NCI-H774 (cell line): ENCODE results near the gene LARP4B.
"Not testable (repeated sequence)": the region's sequence is repeated elsewhere in the genome, so short reads cannot be mapped to it uniquely, and the experiment has no call there.

ENCODE experiments used
- DNase-seq: peaks from one replicate; lab custom pipeline; 2025; lab: John Stamatoyannopoulos, UW

Gene LARP4B

DNA sequence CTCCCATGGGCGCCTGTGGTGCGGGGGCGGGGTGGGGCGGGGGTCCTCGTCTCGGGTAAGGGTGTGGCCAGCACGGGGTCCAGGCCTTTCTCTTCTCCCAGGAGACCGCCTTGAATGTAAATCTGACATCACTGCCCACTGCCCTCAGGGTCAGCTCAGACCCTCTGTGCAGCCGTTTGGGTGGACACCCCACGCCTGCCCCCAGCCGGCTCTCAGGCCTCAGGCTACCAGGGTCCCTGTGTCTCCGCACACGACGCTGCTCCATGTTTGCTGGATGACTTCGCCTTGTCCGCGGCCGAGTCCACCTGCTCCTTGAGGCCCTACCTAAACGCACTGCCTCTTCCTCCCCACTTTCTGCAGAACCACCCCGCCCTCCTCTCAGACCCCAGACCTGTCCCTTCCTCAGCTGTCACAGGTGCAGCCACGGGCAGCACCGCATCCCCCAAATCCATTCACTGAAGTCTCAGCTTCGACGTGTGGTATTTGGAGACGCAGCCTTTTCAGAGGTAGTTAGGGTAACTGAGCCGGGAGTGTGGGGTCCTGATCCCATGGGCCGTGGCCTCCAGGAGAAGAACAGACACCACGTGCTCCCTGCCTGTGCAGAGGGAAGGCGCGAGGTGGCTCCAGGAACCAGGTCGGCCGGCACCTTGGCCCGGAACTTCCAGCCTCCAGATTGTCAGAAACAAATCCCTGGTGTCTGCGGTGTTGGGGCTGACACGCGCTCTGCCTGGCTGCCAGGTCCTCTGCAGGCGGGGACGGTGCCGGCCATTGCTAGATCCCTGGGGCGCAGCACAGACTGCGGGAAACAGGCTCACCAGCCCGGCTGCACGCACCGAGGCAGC lies 144.7 kb downstream of the LARP4B start:
- DNase-seq, result no peak

DNA sequence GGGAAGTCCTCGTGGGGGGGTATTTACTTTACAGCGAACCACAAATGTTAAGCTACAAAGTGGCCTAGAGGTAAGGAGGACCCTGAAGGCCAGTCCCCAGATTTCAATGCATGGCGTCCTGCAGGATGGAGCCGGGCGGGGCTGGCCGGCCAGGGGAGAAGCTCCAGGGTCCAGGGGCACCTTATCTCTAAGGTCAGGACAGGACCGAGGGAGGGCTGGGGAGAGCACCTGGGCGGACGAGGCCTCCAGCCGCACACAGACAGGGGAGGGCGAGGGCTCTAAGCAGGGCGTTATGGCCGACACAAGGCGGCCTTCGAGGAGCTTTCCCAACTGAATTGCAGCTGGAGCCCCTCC lies 145.7 kb downstream of the LARP4B start:
- DNase-seq, result no peak

DNA sequence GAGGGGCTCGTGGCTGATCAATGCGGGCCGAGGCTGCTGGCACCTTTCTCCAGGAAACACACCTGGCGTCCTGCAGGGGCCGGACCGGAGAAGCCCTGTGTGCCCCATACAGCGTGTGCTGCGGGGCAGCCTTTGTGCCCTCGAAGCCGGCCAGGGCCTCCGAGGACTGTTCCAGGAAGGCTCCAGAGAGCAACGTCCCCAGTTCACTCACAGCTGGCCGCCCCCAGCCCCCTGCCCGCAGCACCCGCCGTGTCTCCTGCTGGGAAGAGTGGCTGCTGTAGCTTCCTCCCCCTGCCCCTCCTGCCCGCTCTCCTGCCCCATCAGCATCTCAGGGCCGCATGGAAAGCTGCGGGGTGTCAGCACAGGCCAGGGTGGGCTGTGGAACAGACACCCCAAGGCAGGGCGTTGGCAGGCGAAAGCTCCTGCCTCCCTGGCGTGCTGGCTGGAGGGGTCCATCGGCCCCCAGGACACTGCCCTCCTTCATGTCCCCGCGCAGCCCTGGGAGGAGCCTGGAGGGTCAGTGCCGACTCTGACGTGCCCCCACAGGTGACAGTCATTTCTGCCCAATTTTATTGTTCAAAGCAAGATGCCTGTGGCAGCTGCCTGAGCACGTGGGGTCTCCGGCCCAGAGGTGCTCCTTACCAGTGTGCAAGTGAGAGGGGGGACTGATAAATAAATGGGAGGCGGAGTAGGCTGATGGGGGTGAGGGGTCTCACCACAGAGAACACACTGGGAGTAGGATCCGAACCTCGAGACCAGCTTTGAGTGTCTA lies 146.2 kb downstream of the LARP4B start:
- DNase-seq, result no peak

DNA sequence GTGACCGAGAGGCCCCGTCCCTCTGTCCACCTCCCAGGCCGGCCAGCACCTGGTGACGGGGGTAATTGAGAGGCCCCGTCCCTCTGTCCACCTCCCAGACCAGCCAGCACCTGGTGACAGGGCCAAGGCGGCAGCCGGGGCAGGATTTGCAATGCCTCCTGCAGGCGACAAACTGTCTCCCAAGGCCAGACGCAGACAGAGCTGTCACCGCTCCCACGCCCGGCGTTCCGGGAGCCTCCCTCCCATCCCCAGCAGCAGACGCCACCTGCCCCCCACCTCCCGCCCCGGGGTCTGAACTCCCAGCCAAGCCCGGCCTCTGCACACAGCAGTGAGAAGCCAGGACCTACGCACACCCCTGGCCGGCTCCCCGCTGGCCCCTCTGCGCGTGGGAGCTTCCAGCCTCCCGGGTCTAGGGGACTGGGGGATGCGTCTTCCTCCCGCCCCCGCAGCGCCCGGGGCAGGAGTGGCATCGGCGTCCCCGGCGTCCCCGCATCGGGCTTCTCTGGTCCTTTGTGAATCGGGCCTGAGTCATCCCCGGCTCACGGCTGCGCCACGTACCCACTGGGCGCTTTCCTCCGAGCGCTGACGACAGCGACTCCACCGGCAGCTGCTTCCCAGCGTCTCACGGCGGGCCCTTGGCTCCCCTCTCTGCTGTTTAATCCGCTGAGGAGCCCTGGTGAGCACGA lies 147.0 kb downstream of the LARP4B start:
- DNase-seq, result peak; percentile 11

DNA sequence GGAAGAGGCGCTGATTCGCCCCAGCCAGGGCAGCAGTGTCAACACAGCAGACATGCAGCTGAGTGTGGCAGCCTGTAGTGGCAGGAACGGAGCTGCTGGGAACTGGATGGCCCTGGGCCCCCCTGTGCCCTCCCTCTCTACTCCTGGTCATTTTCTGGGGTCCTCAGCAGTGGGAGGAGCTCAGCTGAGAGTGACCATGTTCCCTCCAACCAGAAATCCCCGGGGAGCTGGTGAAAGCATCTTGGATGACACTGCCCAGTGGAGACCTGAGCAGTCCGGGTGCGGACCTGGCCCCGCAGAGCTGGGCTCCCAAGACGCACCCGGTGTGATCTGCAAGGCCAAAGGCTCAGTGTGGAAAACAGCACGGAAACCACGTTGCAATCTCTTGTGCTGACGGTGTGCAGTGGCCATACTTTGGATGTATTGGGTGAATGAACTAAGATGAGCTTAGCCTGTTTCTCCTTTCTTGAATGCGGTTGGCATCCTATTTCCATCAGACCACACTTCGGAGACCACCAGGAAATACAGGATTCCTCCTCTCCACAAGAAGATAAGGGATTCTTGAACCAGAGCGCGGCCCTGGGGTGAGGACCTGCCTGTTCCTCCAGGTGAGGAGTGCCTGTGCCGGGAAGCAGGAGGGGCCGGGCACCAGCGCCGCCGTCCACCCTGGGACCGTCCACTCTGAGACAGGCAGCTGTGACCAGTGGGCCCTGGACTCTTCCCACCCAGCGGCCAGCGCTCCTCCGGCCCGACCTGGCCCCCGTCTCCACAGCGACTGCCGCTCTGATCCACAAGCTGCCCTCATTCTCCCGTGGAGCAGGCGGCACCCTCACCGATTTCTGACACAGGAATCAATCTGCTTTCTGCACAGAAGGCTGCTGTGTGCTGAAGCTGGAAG lies 148.5 kb downstream of the LARP4B start:
- no peak for DNase-seq

DNA sequence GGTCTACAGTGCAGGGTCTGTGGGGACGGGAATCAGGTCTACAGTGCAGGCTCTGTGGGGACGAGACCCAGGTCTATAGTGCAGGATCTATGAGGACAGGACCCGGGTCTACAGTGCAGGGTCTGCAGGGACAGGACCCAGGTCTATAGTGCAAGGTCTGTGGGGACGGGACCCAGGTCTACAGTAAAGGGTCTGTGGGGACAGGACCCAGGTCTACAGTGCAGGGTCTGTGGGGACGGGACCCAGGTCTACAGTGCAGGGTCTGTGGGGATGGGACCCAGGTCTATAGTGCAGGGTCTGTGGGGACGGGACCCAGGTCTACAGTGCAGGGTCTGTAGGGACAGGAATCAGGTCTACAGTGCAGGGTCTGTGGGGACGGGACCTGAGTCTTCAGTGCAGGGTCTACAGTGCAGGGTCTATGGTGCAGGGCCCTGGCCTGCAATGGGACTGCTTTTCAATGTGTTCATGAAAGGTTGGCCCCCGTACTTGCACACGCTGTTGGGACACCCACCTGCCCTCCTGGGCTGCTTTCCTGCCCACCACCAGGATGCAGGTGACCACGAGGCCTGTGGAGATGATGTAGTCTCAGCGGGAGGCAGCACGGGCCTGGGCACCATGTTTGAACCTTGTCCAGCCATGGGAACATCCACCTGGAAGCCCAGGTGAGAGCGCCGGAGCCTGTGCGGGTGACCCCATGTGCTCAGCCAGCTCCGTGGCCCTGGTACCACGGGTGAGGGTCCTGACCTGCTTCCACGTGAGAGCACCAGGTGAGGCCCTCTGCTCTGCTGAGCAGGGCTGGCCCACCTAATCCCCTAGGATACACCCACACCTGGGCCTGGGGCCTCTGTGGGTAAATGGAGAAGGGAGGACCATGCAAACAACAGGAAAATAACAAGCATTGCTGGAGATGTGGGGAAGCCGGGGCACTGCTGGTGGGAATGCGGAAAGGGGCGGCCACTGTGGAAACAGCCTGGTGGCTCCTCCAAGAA lies 150.7 kb downstream of the LARP4B start:
- DNase-seq, result no peak

DNA sequence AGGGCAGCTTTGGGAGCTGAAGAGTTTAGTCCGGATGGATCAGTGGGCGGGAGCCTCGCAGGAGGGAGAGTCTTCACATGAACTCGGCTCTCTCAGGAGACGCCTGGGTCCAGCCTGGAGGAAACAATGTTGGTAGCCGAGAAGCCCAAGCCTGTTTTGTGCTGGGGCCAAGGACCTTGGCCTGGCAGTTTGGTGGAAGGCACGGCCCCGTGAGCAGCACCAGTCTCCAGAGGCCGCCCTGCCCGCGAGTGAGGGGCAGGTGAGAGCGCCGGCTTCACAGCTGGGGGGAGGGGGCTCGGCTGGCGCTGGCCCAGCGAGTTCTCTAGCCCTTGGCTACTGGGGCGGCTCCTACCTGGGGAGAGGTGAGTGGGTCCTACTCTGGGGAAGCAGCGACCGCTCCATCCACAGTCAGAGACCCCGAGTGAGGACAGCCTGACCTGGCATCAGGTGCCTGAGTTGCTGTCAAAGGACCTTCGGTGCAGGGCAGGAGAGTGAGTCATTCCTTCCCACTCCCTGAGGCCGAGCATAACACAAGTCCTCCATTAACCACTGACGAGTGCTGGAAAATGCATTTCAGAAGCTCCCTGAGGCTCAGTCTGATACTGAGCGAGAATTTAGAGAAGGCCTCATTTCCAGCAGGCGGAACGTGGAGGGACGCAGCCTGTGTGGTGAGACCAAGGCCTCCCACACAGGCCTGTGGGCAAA lies 152.7 kb downstream of the LARP4B start:
- DNase-seq, result no peak

DNA sequence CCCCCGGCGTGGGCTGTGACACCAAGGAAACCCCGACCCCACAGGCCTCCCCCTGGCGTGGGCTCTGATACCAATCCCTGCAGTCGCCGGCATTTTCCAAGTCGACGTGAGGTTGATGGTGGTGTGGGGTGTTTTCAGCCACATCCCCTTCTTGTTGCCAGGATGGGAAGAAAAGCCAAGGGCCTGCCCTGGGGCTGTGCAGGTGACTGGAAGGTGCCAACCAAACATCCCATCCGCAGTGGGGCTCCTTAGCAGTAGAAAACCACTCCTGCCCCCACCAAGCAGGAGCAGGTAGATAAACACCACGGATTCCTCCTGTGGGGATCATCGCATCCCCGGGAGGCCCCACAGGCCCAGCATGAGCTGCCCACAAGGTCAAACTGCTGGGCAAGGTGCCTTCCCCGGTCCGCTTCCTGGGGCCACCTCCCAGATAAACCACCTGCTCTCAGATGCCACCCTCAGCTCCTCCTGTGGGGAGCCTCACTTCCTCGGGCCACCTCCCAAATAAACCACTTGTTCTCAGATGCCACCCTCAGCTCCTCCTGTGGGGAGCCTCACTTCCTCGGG lies 153.5 kb downstream of the LARP4B start:
- DNase-seq, result no peak

DNA sequence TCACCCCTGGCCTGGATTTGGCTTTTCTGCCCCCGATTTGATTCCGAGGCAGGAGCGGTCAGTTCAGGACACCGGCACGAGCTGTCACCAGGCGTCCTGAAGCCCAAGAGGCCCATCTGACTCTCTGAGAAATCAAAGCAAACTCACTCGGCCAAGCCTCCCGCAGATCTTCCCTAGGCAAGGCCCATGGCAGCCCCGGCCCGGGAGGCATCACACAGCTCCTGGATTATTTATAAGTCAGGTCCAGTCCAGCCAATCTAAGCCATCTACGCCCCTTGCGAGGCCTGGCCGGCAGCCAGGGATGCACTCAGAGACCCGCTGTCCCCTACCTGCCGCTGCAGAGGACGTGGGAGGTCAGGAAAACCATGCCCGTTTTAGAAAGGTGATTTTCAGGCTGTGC lies 154.7 kb downstream of the LARP4B start:
- DNase-seq, result no peak

DNA sequence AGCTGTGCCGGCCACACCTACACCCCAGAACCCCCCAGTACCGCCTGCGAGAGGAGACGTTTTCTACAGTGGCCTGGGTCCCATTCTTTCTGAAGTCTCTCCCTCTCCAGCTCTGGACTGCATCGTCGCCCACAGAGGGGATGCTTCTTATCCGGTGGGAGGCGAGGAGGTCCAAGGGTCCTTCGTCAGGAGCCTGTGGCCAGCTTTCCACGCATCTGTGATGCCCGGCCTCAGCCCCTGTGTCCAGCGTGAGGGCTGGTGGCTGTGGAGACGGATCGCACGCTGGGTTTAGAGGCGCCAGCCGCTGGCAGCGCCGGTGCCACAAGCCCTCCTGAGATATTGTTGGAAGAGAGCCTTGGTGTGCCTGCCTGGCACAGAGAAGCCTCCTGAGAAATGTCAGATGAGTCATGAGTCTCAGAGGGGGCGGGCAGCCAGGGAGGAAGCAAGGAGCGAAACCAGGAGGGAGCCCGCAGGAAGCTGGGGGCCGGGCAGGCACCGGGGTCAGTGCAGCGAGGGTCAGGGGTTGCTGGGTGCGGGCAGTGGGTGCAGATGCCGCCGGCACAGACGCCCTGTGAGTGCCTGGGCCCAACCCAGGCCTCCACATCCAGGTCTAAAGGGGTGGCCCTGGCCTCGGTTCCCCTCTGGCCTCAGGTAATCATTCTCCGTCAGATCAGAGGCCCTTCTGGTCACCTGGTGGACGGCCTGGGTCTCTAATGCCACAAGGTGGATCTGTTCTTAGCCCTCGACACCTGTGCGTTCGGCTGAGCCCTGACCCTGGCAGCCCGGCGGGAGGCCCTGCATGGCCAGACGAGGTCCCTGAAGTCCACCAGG lies 156.0 kb downstream of the LARP4B start:
- no peak for DNase-seq

DNA sequence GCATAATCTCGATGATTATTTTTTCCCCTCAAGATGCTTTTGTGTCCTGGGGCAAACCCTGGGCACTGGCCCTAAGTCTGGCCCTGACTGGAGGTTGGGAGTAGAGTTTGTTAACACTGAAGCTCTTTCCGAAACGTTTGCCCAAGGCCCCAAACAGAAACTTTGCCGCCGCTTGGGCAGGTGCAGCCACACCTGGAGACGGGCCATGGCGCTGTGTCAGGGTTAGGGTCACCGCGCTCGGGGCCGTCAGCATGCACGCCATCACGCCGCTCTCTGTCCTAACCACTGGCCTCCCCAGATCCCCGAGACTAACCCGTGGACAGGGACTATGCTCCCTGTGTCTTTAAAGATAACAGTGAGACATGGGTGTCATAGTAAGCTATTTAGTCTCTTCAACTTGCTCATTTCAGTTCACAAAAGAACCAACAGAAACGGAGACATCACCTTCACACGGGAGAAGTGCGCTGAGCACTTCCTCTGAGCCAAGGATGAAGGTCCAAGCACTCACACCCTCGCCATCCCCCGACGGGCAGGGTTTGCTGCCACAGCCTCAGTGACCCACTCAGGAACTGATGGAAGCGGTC lies 156.8 kb downstream of the LARP4B start:
- no peak for DNase-seq

DNA sequence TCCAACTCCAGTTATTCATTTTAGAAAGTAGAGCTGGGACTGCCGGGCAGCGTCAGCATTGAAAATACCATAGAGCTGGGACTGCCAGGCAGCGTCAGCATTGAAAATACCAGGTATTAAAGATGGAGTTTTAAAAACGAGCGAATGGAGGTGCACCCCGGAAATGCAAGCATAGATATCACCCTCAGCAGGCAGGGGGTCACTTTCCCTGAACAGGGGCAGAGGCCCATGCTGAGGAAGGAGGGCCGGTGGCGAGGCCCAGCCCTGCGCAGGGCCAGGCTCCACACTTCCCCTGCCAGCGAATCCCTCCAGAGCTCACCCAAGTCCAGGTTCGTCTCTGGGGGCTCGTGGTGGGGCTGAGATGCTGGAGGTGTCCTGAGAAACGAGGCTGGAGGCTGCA lies 157.3 kb downstream of the LARP4B start:
- no peak for DNase-seq

DNA sequence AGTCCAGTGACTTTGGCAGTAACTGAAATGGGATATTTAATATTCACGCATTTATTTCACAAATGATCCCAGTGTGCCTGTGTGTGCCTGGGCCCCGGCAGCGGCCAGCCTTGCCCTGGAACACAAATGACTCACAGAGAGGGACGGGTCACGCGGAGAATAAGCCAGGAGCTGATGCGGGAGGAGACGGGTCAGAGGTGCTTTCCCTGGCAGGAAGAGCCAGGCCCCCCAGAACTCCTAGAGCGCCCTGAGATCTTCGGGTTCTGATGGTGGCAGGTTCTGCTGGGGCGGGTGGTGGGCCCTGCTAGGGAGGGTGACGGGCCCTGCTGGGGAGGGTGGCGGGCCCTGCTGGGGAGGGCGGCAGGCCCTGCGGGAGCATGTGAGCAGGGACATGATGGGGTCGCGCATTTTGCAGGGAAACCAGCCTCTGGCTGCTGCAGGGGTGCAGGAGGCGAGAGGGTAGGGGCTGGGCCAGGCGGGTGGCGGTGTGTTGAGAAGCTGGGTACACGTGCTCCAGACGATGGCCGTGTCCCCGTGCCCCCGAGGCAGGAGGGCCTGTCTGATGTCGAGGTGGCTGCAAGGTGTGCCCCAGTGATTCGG lies 157.8 kb downstream of the LARP4B start:
- DNase-seq, result no peak

DNA sequence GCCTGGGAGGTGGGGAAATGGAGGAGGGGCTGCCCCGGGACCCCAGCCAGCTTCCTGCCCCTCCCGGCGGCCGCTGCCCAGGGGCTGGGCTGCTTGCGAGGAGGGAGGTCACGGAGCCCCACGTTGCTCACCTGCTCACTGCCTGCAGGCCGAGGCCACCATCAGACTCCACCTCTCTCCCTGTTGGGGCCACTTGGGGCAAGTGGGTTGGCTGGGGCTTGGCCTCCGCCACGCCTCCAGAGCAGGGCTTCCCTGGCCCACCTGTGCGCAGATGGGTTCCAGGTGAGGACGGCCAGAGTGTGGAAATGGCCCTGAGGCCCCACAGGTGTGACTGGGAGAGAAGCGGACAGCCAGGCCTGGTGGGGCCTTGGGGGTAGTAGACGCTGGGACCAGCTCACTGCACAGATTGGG lies 159.3 kb downstream of the LARP4B start:
- DNase-seq, result no peak

DNA sequence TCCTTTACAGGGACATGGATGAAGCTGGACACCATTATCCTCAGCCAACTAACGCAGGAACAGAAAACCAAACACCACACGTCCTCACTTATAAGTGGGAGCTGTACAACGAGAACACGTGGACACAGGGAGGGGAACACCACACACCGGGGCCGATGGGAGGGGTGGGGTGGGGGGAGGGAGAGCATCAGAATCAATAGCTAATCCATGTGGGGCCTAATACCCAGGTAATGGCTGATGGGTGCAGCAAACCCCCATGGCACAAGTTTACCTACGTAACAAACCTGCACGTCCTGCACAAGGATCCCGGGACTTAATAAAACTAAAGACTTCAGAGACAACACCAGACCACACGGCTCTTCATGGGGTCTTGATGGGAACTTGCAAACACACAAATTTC lies 159.9 kb downstream of the LARP4B start:
- no peak for DNase-seq

DNA sequence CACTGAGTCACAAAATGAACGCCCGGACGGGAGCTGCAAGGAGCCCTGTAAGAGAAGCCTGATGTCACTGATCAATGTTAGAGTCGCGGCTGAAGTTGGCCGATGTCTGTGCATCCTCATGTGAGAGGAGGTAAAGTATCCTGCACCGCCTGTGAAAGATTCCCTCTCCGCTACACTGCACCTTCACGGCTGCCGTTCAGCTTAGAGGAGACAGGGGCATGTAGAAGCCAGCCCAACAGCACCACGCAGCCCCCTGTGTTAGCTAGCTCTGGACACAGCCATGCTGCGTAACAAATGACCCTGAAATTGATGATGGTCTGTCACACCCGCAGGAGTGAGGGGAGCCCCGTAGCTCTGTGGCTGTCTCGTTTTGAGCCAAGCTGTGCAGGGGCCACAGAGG lies 160.5 kb downstream of the LARP4B start:
- DNase-seq, result no peak

DNA sequence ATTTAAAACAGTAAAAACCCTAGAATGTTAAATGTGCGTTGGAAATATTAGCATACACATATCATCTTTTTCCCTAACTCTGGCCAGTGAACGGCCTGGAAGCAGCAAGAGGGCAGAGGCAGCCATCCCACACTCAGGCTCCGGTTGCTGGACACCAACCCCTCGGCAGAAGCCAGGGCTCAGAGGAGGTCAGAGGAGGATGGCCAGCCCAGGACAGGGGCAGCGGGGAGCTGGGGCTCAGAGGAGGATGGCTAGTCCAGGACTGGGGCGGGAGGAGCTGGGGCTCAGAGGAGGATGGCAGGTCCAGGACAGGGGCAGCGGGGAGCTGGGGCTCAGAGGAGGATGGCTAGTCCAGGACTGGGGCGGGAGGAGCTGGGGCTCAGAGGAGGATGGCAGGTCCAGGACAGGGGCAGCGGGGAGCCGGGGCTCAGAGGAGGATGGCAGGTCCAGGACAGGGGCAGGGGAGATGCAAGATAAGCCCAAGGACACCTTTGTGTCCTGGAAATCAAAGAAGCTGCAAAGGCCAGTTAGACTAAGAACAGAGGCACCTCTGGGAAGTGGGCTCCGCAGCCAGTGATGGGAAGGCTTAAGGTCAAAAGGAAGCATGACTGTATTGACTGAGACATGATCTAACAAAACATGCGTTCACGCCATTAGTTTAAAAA lies 161.3 kb downstream of the LARP4B start:
- not testable (repeated sequence) for DNase-seq
